Thymus (tissue), 11 donors: ENCODE measurements around the gene GUCY2C. TPM values are rescaled to one million over a fixed set of nuclear protein-coding genes. Genes with fewer than 3 reads are reported as not detected.

Experiments used
- DNase-seq, 9 donors: peaks; one replicate each; pipeline ENCODE4 v3.0.0-alpha.2; 2013; ENCODE audit warnings: low spot score in 9 of 9, low read depth in 6 of 9, missing footprints in 1 of 9
- H3K27ac ChIP-seq, 2 donors: one replicate each; pipeline ENCODE4 v1.5.1; 2013; ENCODE audit warnings: control low read depth in 1 of 2, low read depth in 1 of 2, low read length in 1 of 2, mild to moderate bottlenecking in 1 of 2, moderate library complexity in 1 of 2
- H3K27me3 ChIP-seq, 2 donors: one replicate each; pipeline ENCODE4 v1.5.1; 2013; ENCODE audit warnings: low read length in 1 of 2; ENCODE audit not compliant: control insufficient read depth in 2 of 2, insufficient read depth in 1 of 2
- H3K36me3 ChIP-seq, 2 donors: one replicate each; pipeline ENCODE4 v1.5.1; 2013; ENCODE audit warnings: low read length in 1 of 2, mild to moderate bottlenecking in 1 of 2, moderate library complexity in 1 of 2; ENCODE audit not compliant: control insufficient read depth in 2 of 2, insufficient read depth in 2 of 2
- H3K4me1 ChIP-seq, 2 donors: one replicate each; pipeline ENCODE4 v1.5.1; 2013; ENCODE audit warnings: low read length in 2 of 2; ENCODE audit not compliant: control insufficient read depth in 2 of 2, insufficient read depth in 2 of 2
- H3K4me3 ChIP-seq, 2 donors: one replicate each; pipeline ENCODE4 v1.5.1; 2013; ENCODE audit warnings: low read length in 2 of 2, control low read depth in 1 of 2, mild to moderate bottlenecking in 1 of 2
- H3K9me3 ChIP-seq, 2 donors: one replicate each; pipeline ENCODE4 v1.5.1; 2013; ENCODE audit warnings: low read length in 1 of 2, mild to moderate bottlenecking in 1 of 2; ENCODE audit not compliant: control insufficient read depth in 2 of 2, insufficient read depth in 1 of 2
- WGBS: extraction: QIAGEN DNeasy Blood & Tissue Kit; methylation state at CpG from one replicate; pipeline ENCODE4 v1.1.7; 2013; 5-methylcytosine and 5-hydroxymethylcytosine counted together
- polyA plus RNA-seq: library from polyadenylated mRNA; stranded (reverse); fragments of 200-250 nt; gene quantifications from one replicate; pipeline ENCODE4 v1.2.3, GENCODE V29; 2013
- total RNA-seq: library from RNA; stranded (reverse); fragments of 120-200 nt; gene quantifications from one replicate; pipeline ENCODE4 v1.2.4, GENCODE V29; 2013
- donor health status: healthy.

Gene GUCY2C
- total and polyA plus RNA-seq, 2 donors: under 0.01 to 0.14 TPM

- H3K9me3 ChIP-seq: no peaks in the 10 kb centered on the region
- no peak overlapping the region for H3K27ac ChIP-seq
- H3K4me1 ChIP-seq: no peaks in the 10 kb centered on the region
- H3K27me3 ChIP-seq: no peaks in the 10 kb centered on the region
- no peaks in the 10 kb centered on the region for H3K36me3 ChIP-seq
- no peak for DNase-seq
- no peak overlapping the region for H3K4me3 ChIP-seq
- WGBS: 90% methylated on average over 4 of the region's 4 CpGs
Measured at GRCh38 chr12:14601692-14602478, 94.5 kb downstream of the GUCY2C start.

GRCh38 chr12:14597480-14597879 is 98.9 kb downstream of the GUCY2C start:
- Histone ChIP-seq H3K9me3 (no peaks in the 10 kb centered on the region), H3K4me3 (no peak overlapping the region), H3K27me3 (no peaks in the 10 kb centered on the region), H3K36me3 (no peaks in the 10 kb centered on the region), H3K27ac (no peak overlapping the region), H3K4me1 (no peaks in the 10 kb centered on the region)
- WGBS: 95% methylated on average over 3 of the region's 3 CpGs
- DNase-seq: no peak

- 93% methylated on average over 1 of the region's 1 CpG for WGBS
- Histone ChIP-seq H3K9me3 (no peaks in the 10 kb centered on the region), H3K27me3 (no peaks in the 10 kb centered on the region), H3K4me3 (no peak overlapping the region), H3K27ac (no peak overlapping the region), H3K4me1 (no peaks in the 10 kb centered on the region), H3K36me3 (no peaks in the 10 kb centered on the region)
- no peak for DNase-seq
Measured at GRCh38 chr12:14591719-14592118, 104.7 kb downstream of the GUCY2C start.

GRCh38 chr12:14589169-14590004 is 107.0 kb downstream of the GUCY2C start:
- H3K27ac ChIP-seq: no peak overlapping the region
- no peaks in the 10 kb centered on the region for H3K27me3 ChIP-seq
- H3K4me3 ChIP-seq: no peak overlapping the region
- H3K4me1 ChIP-seq: no peaks in the 10 kb centered on the region
- H3K9me3 ChIP-seq: no peaks in the 10 kb centered on the region
- 93% methylated on average over 18 of the region's 18 CpGs for WGBS
- no peaks in the 10 kb centered on the region for H3K36me3 ChIP-seq
- no peak for DNase-seq

- WGBS: 93% methylated on average over 3 of the region's 3 CpGs
- DNase-seq: no peak
- H3K27me3 ChIP-seq: no peaks in the 10 kb centered on the region
- no peak overlapping the region for H3K4me3 ChIP-seq
- no peaks in the 10 kb centered on the region for H3K4me1 ChIP-seq
- H3K36me3 ChIP-seq: no peaks in the 10 kb centered on the region
- no peak overlapping the region for H3K27ac ChIP-seq
- H3K9me3 ChIP-seq: no peaks in the 10 kb centered on the region
Measured at GRCh38 chr12:14588571-14588970, 107.8 kb downstream of the GUCY2C start.

- no peak for DNase-seq
- H3K27ac ChIP-seq: no peak overlapping the region
- WGBS: 94% methylated on average over 8 of the region's 8 CpGs
- H3K36me3 ChIP-seq: no peaks in the 10 kb centered on the region
- H3K27me3 ChIP-seq: no peaks in the 10 kb centered on the region
- no peak overlapping the region for H3K4me3 ChIP-seq
- no peaks in the 10 kb centered on the region for H3K4me1 ChIP-seq
- no peaks in the 10 kb centered on the region for H3K9me3 ChIP-seq
Measured at GRCh38 chr12:14578646-14579045, 117.8 kb downstream of the GUCY2C start.

GRCh38 chr12:14577344-14577743 is 119.1 kb downstream of the GUCY2C start:
- Histone ChIP-seq H3K27ac (no peak overlapping the region), H3K9me3 (no peaks in the 10 kb centered on the region), H3K36me3 (no peaks in the 10 kb centered on the region), H3K4me1 (no peaks in the 10 kb centered on the region), H3K27me3 (no peaks in the 10 kb centered on the region), H3K4me3 (no peak overlapping the region)
- 1% methylated on average over 1 of the region's 1 CpG for WGBS
- peak in 3 of 9 donors; percentile 6 to 51 (median 8) for DNase-seq

GRCh38 chr12:14576896-14577295 is 119.5 kb downstream of the GUCY2C start:
- no peak for DNase-seq
- no peak overlapping the region for H3K4me3 ChIP-seq
- H3K4me1 ChIP-seq: no peaks in the 10 kb centered on the region
- no peaks in the 10 kb centered on the region for H3K36me3 ChIP-seq
- WGBS: 63% methylated on average over 8 of the region's 8 CpGs
- no peaks in the 10 kb centered on the region for H3K27me3 ChIP-seq
- no peak overlapping the region for H3K27ac ChIP-seq
- H3K9me3 ChIP-seq: no peaks in the 10 kb centered on the region

- DNase-seq: no peak
- no peaks in the 10 kb centered on the region for H3K4me1 ChIP-seq
- H3K27me3 ChIP-seq: no peaks in the 10 kb centered on the region
- WGBS: 100% methylated on average over 1 of the region's 1 CpG
- no peaks in the 10 kb centered on the region for H3K36me3 ChIP-seq
- H3K4me3 ChIP-seq: no peak overlapping the region
- no peaks in the 10 kb centered on the region for H3K9me3 ChIP-seq
- no peak overlapping the region for H3K27ac ChIP-seq
Measured at GRCh38 chr12:14575585-14575984, 120.8 kb downstream of the GUCY2C start.
